Cardiac septum (tissue), 1 donor: ENCODE results near the gene TBC1D25. TPM values are rescaled to one million over a fixed set of nuclear protein-coding genes. Genes with fewer than 3 reads are reported as not detected.

Source experiments
- DNase-seq: peaks from one replicate; pipeline ENCODE4 v3.0.0-alpha.2; 2020; ENCODE audit warnings: low spot score
- intact Hi-C: fragments of 100-400 bp; cut with DNase I; formaldehyde crosslinking; loops from one replicate; pipeline ENCODE4 v1.14.0; 2022
- long read RNA-seq: library from polyadenylated mRNA; unstranded; transcript quantifications from one replicate; pipeline ENCODE4 v2.0.0, GENCODE V29; 2021
- total RNA-seq: library from RNA; stranded (reverse); fragmentation: NEBNext Ultra II Directional; extraction: Animal tissue kit (Norgen Biotek cat#: 25700); gene quantifications from one replicate; pipeline ENCODE4 v1.2.1, GENCODE V29; 2021
- donor health status: DM: no; HTN: no; CAD: no.

TBC1D25 gene, protein sequence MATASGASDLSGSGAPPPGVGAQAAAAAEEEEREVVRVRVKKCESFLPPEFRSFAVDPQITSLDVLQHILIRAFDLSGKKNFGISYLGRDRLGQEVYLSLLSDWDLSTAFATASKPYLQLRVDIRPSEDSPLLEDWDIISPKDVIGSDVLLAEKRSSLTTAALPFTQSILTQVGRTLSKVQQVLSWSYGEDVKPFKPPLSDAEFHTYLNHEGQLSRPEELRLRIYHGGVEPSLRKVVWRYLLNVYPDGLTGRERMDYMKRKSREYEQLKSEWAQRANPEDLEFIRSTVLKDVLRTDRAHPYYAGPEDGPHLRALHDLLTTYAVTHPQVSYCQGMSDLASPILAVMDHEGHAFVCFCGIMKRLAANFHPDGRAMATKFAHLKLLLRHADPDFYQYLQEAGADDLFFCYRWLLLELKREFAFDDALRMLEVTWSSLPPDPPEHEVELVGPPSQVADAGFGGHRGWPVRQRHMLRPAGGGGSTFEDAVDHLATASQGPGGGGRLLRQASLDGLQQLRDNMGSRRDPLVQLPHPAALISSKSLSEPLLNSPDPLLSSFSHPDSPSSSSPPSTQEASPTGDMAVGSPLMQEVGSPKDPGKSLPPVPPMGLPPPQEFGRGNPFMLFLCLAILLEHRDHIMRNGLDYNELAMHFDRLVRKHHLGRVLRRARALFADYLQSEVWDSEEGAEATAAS
- 16.5 TPM for total RNA-seq
- long read RNA-seq, full-length matches to known transcripts: 18 of 36 reads
- long read RNA-seq, partial matches to known transcripts: 11 of 36 reads
- long read RNA-seq, other reads (novel, unspliced or antisense): 7 of 36 reads

DNA sequence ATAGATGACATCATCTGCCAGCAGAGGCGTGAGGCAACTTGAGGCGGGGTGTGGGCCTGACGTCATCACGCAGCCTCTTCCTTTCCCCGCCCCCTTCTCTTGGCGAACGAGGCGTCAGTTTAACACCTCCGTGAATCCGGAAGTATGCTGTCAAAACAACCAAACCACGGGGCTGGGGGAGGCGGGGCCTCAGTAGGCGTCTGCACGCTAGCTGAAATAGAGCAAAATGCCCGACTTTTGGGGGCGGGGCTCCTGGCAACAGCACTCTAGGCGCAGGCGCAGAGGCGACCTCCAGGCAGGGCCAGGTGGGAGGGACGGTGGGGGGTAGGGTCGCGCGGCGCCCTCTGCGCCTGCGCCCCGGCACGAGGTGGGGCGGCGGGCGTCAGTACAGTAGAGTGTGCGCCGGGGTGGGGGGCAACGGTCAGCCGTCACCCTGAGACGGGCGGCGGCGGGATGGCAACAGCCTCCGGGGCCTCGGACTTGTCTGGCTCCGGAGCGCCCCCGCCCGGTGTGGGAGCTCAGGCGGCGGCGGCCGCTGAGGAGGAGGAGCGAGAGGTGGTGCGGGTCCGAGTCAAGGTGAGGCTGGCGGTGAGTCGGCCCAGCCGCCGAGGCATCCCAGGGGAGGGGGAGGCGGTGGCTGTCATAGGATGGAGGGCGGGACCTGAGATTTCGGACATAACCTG is at the start of gene TBC1D25:
TSS of gene TBC1D25 (plus strand) at position 370 of the 683 bp plus-strand sequence. CDS start at position 454, 84 bp downstream.
- peak; percentile 97 for DNase-seq
- intact Hi-C loops: no loop called here

DNA sequence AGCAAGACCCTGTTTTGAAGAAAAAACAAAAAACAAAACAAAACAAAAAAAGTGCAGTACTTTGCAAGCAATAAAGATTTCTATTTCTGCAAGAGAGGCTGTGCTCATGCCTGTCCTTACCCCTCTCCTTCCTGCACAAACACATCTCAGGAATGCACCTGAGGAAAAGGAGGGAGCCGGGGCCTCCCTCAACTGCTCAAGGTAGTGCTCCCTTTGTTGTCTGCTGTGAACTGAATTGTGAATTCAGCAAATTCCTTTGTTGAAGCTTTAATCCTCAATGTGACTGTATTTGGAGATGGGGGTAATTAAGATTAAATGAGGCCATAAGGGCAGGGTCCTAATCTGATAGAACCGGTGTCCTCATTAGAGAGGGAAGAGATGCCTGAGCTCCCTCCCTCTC is 49.6 kb upstream of the TBC1D25 start:
- intact Hi-C loops: no loop called here
- DNase-seq: no peak

DNA sequence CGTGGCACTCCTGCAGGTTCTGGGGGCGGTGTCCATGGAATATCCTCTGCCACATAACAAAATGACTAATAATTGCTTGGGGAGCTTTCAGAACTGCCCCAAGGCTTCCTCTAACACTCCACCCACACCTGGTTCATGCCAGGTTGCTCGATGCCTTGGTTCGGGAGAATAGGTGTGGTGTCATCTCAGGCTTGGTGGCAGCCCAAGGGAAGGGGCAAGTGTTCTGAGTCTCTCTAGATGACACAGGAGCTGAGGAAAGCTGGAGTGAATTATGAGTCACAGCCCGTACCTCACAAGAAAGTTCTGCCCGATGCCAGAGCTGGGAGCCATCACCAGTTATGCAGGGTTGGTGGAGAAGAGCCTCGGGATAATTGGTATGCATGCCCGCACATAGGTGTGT is 48.9 kb upstream of the TBC1D25 start:
- DNase-seq: no peak
- intact Hi-C loops: no loop called here

DNA sequence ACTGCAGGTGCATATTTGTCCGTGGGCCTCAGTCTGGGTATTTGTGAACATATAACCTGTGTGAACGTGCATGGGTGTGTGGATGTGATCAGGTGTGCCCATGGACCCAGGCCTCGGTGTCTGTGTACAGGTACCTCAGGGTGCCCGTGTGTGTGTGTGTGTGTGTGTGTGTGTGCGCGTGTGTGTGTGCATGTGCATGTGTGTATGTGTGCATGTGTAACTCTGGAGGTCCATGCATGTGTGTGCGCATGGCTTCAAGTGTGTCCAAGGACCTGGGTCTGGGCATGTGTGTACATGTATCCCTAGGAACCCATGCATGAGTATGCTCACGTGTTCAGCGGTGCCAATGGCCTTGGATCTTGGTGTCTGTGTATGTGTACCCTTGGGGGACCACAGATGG is 47.7 kb upstream of the TBC1D25 start:
- intact Hi-C loops: no loop called here
- DNase-seq: no peak

DNA sequence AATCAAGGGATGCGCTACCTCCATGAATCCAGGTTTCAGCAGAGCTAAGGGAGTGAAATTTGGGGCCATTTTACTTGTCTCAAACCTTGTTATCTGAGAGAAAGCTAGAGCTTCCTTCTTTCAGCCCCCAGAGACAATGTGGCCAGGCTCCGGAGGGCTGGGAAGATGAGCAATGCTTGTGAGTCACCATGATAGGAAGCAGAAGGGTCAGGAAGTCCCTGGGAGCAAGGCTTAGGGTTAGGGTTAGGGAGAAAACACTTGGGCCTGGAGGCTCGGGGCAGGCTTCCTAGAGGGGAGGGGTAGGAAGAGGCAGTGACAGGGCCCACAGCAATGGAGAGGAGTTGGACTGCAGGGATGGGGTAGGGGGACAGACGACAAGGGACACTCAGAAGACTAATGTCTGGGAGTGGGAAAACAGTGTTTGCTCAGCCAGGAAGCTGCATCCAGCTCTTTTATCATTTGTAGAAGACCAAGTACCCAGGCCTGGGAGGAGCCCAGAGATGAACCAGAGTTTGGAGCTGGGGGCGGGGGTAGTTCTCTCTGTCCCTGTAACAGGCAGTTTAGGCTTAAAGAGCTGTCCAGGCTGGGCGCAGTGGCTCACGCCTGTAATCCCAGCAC is 47.1 kb upstream of the TBC1D25 start:
- DNase-seq: no peak
- intact Hi-C loops: no loop called here

DNA sequence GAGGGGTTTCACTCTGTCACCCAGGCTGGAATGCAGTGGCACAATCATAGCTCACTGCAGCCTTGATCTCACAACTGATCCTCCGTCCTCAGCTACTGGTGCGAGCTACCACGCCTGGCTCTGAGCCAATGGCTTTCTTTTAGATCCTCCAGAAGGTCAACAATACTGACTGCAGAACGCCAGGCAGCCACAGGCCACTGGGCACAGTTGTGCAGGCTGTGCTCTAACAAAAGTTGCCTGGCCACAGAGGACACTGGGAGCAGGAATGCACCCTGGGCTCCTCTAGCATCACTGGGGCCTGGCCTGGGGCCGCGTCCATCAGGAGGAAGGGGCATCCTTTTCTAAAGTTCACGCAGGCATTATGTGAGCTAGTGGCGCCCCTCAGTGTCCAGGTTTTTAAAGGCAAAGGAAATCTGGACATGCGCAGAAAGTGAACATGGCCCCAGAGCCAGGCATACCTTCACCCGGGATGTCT is 45.6 kb upstream of the TBC1D25 start:
- no peak for DNase-seq
- intact Hi-C loops: no loop called here

GRCh38 chrX:48496660-48497059 is 42.9 kb upstream of the TBC1D25 start:
- intact Hi-C loops: no loop called here
- peak; percentile 63 for DNase-seq

- intact Hi-C loops: no loop called here
- no peak for DNase-seq
These were observed 41.6 kb upstream of the TBC1D25 start for GRCh38 chrX:48497871-48498270.

DNA sequence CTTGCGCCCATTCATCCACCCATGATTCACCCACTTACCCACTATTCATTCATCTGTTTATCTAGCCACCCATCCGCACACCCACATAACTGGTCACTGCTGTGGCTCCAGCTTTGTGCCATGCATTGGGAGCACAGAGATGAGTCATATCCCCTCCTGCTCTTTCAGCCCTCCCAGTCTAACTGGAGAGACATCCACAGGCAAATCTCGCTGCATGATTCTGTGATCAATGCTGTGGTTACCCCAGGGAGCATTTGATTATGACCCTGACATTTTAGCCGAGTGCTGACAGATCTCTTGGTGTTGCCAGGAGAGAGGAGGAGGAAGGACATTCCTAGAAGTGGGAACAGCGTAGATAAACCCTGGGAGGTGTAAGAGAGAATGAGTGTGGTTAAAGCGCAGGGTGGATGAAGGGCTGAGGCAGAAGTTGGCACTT is 41.1 kb upstream of the TBC1D25 start:
- intact Hi-C loops: no loop called here

GRCh38 chrX:48504261-48504660 is 35.3 kb upstream of the TBC1D25 start:
- DNase-seq: no peak
- intact Hi-C loops: no loop called here

More for the DNA sequence above, 41.1 kb upstream of the TBC1D25 start:
- DNase-seq: no peak

GRCh38 chrX:48505481-48505880 is 34.0 kb upstream of the TBC1D25 start:
- intact Hi-C loops: no loop called here
- no peak for DNase-seq

- intact Hi-C loops: no loop called here
These were observed 32.3 kb upstream of the TBC1D25 start for GRCh38 chrX:48507246-48507645.

DNA sequence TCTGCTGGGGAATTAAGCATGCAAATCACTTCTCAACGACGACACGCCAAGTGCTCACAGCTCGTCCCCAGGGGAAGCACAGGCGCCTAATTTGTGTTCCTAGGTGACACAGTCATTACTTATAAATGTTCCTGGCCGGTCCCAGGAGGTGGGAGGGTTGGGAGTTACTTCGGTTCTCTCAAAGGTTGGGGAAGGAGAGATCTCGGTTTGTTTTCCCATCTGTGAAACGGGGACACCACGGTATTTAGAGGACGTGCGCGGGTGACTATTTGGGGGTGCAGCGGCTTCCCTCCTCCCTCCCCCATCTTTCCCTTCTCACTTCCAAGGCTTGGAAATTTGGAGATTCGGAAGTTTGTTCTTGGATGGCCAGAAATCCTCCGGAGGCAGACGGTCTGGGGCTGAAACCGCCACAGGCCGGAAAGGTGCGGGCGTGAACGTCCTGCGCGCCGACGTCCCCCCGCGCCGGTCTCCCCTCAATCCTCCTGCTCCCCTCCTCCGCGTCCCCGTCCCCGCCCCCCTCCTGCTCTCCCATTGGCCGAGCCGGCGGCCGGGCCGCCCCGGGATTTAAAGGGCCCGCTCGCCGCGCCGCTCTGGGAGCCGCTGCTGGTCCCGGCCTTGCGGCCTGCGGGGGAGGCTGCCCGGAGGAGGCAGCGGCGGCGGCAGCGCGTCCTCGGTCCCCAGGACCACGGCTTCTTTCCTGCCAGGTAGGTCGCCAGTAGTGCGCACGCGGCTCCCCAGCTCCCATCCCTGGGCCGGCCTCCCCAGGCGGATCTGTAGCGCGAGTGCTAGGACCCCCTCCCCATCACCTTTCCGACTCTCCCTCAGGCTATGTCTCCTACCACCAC is 30.9 kb upstream of the TBC1D25 start, which contains the start of gene PORCN:
TSS of gene PORCN (plus strand) at position 593 of the 845 bp plus-strand sequence. CDS start 829 bp downstream, outside the sequence.
- DNase-seq: peak; percentile 92
- intact Hi-C loops: no loop called here

More at GRCh38 chrX:48507246-48507645, 32.3 kb upstream of the TBC1D25 start:
- no peak for DNase-seq

- intact Hi-C loops: no loop called here
- peak; percentile 59 for DNase-seq
These were observed 30.3 kb upstream of the TBC1D25 start for GRCh38 chrX:48509245-48509590.

- DNase-seq: no peak
- intact Hi-C loops: no loop called here
These were observed 29.9 kb upstream of the TBC1D25 start for GRCh38 chrX:48509619-48510018.

DNA sequence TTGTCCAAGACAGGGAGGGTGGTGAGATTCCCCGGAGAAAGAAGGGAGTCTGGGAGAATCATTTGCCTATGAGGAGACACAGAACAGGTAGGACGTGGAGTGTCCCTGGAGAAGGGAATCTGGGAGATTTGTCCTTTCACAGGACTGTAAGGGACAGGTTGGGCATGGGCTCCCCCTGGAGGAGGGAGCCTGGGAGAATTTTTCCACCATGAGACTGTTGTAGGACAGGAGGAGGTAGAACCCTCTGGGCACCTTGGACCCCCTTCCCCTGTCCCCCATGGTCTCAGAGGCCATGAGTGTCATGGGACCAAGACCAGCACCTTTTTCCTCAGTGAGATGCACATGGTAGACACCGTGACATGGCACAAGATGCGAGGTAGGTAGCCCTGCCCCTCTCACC is 28.0 kb upstream of the TBC1D25 start:
- no peak for DNase-seq
- intact Hi-C loops: no loop called here

DNA sequence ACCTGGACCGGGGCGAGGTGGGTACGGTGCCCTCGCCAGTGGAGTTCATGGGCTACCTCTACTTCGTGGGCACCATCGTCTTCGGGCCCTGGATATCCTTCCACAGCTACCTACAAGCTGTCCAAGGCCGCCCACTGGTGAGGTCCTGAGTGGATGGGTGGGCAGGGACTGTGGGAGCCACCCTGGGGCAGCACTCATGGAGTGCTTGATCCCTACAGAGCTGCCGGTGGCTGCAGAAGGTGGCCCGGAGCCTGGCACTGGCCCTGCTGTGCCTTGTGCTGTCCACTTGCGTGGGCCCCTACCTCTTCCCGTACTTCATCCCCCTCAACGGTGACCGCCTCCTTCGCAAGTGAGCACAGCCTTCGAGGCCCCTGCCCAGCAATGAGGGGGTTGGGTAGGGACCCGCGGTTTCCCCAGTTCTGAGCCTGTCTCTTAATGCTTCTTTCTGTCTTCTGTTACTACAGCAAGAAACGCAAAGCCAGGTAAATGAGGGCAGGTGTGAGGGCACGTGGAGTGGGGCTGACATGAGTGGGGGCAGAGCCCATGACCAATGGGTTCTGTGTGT is 27.1 kb upstream of the TBC1D25 start:
- no peak for DNase-seq
- intact Hi-C loops: no loop called here

DNA sequence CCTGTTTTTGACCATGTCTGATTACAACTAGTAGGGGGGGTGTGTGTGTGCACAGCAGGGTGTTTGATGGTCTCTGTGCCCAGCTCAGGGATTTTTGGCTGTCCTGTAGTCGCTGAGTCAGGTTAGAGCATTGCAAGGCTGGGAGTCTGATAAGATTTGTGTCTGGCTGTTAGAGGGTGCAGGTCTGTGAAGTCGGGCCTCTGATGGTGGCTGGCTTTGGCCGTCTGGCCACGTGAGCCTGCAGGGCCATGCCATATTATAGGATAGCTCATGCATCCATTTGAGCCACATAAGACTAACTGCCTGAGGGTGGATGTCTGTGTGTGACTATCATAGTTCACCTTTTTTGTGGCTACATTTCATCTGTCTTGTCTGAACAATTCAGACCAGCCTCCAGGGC is 25.8 kb upstream of the TBC1D25 start:
- DNase-seq: no peak
- intact Hi-C loops: no loop called here
